ENCODE results near the gene POP4.

The POP4 gene

GRCh38 chr19:29576761-29577648, 29.1 kb upstream of the POP4 start:
- DNase-seq (ENCODE audit: low read depth in 2 of 2): peak in 1 of 2 donors; percentile 21

GRCh38 chr19:29577649-29577963, 28.5 kb upstream of the POP4 start:
- DNase-seq (ENCODE audit: low read depth in 2 of 2): no peak

GRCh38 chr19:29578349-29578748, 27.7 kb upstream of the POP4 start:
- no peak for DNase-seq (ENCODE audit: low read depth in 2 of 2)

- DNase-seq (ENCODE audit: low read depth in 2 of 2): no peak
These were observed 26.7 kb upstream of the POP4 start for GRCh38 chr19:29579308-29579910.

GRCh38 chr19:29581398-29581797, 24.7 kb upstream of the POP4 start:
- no peak for DNase-seq (ENCODE audit: low read depth in 2 of 2)

- DNase-seq (ENCODE audit: low read depth in 2 of 2): no peak
These were observed 22.7 kb upstream of the POP4 start for GRCh38 chr19:29583196-29583999.

GRCh38 chr19:29586401-29586800, 19.7 kb upstream of the POP4 start:
- no peak for DNase-seq (ENCODE audit: low read depth in 2 of 2)

GRCh38 chr19:29587059-29587458, 19.0 kb upstream of the POP4 start:
- no peak for DNase-seq (ENCODE audit: low read depth in 2 of 2)

- peak in 1 of 2 donors; percentile 37 for DNase-seq (ENCODE audit: low read depth in 2 of 2)
These were observed 18.5 kb upstream of the POP4 start for GRCh38 chr19:29587518-29587986.

GRCh38 chr19:29588095-29588494, 18.0 kb upstream of the POP4 start:
- DNase-seq (ENCODE audit: low read depth in 2 of 2): no peak

- no peak for DNase-seq (ENCODE audit: low read depth in 2 of 2)
These were observed 15.8 kb upstream of the POP4 start for GRCh38 chr19:29590278-29590677.

GRCh38 chr19:29591670-29592069, 14.4 kb upstream of the POP4 start:
- no peak for DNase-seq (ENCODE audit: low read depth in 2 of 2)

GRCh38 chr19:29593869-29594268, 12.2 kb upstream of the POP4 start:
- no peak for DNase-seq (ENCODE audit: low read depth in 2 of 2)

- no peak for DNase-seq (ENCODE audit: low read depth in 2 of 2)
These were observed 9.9 kb upstream of the POP4 start for GRCh38 chr19:29596080-29596727.

- no peak for DNase-seq (ENCODE audit: low read depth in 2 of 2)
These were observed 9.1 kb upstream of the POP4 start for GRCh38 chr19:29596885-29597525.

GRCh38 chr19:29598036-29598435, 8.0 kb upstream of the POP4 start:
- DNase-seq (ENCODE audit: low read depth in 2 of 2): no peak

- DNase-seq (ENCODE audit: low read depth in 2 of 2): no peak
These were observed 7.6 kb upstream of the POP4 start for GRCh38 chr19:29598496-29598895.

GRCh38 chr19:29603308-29603707, 2.8 kb upstream of the POP4 start:
- no peak for DNase-seq (ENCODE audit: low read depth in 2 of 2)

- DNase-seq (ENCODE audit: low read depth in 2 of 2): no peak
These were observed 301 bp downstream of the POP4 start for GRCh38 chr19:29606420-29606747.

- DNase-seq (ENCODE audit: low read depth in 2 of 2): no peak
These were observed 3.6 kb downstream of the POP4 start for GRCh38 chr19:29609636-29610035.

GRCh38 chr19:29610213-29610573, 4.1 kb downstream of the POP4 start:
- DNase-seq (ENCODE audit: low read depth in 2 of 2): no peak
